GM18868 (cell line): ENCODE data around the gene GULP1.
"Not testable (repeated sequence)": the region's sequence is repeated elsewhere in the genome, so short reads cannot be mapped to it uniquely, and the experiment has no call there.

ENCODE experiments used
- ATAC-seq: cut with Tn5 transposase; IDR thresholded peaks from one replicate; pipeline ENCODE4 v1.9.1; 2021; ENCODE audit warnings: mild to moderate bottlenecking, moderate library complexity; ENCODE audit not compliant: unreplicated experiment

Gene GULP1

DNA sequence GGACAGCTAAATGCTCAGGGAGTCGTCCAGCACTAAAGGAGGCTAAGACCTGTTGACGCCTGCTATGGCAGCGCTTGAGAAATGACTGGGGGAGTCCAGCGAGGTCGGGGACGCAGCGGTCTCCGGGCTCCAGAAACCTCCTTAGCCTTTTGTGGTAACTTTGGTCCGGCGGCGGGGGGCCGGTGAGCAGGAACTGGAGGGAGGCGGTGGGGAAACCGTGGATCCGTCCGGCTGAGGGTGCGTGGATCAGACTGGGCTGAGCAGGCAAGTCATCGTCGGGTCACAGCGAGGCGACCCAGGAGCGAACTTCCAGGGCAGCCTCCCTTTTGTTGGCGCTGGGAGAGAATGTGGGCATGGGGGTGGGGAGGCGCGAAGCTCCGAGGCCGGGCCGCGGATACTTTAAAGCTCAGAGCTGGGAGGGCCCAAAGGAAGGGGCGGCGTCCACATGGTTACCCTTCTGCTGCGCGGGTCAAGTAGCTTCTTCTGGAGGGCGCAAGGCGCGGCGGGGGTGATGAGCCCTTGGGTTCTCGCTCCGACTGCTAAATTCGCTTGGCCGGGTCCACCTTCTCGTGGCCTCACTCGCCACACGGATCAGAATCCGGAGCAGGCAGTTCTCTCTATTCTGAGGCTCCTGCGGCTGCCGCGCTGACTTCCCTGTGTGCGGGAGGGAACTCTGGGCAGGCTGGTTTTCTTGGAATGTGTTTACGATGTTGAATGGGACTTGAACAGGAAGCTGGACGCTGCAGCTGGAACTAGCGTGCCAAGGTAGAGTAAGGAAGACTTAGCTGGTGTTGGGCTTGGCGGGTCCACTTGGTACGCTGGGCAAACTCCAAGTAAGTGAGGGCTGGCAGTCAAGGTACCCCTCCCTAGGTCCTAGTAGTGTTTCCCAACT lies 920 bp downstream of the GULP1 start:
- no peak for ATAC-seq

DNA sequence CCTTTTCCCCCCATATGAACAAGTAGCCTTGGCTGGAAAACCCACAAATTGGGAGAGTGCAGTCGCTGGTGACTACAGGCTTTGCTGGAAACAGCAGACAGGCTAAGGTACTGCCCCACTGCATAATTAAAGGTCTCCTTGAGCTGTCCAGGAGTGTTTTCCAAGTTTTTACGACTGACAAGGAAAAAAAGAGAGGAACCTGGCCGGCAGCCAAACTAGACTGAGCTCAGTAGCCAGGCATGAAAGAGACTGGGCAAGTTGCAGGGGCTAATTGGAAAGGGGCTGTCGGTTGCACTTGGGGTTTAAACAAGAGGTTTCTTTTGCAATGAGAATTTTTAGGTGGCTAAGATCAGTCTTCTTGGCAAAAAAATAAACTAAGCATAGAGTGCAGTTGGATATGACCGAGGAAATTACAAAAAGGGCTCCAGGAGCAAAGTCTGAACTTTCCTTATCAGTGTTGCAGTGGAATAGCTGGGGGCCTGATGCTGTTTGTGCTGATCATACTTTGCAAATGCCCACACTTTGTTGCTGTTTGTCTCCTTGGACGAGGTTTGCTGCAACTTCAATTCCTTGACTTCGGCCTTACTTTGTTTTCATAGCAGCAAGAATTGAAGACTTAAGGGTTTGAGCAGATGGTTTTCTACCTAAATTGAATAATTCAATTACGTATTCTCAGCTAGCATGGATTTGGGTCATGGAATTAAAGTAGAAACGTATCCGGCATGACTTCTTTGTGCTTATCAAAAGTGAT lies 2.1 kb downstream of the GULP1 start:
- no peak for ATAC-seq

- no peak for ATAC-seq
These were observed 2.8 kb downstream of the GULP1 start for GRCh38 chr2:188294352-188294926.

- no peak for ATAC-seq
These were observed 3.5 kb downstream of the GULP1 start for GRCh38 chr2:188295067-188295685.

DNA sequence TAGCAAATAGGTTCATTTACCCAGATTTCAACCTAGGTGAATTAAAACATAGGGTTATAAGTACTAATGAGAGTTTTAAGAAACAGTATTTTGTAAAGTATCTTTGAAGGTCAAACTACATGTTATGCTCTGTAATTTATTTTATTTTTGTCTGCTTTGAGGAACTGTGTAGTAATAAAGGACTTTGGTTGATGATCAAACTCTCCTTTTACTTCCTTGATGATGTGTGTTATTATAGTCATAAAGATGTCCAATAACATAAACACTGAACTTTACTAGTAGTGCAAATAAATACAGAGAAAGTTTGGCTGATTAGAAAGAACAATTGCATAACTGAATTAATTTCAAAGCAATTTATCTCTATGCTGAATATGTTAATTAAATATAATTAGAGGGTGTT lies 6.3 kb downstream of the GULP1 start:
- ATAC-seq: no peak

- not testable (repeated sequence) for ATAC-seq
These were observed 7.3 kb downstream of the GULP1 start for GRCh38 chr2:188298937-188299371.

DNA sequence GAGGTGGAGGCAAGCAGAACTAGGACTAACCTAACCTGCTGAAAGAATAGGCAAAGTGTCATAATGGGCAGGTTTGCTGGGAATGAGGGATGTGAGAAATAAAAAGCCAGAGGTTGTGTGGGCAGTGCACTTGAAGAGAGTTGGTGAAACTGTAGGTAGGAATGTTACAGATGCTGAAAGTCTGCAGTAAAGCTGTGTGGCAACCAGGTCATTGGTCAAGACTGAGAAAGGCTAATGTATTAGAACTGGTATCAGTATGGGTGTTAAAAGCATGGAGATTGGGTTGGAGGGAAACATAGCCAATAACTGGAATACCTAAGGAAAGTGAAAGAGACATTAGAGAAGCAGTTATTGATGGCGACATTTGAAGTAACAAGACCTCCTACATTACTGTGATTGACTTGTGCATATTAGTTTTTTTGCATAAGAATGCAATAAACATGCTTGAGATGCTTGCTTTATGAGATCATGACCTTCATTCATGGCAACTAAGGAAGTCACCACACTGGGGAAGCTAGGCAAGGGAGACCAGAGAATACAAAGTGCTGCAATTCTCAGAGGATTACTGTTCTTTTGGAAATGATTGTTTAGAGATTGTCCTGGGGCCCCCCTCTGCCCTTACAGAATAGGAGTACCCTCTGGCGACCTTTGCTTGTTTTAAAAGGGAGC lies 11.8 kb downstream of the GULP1 start:
- no peak for ATAC-seq

- ATAC-seq: no peak
These were observed 13.6 kb downstream of the GULP1 start for GRCh38 chr2:188305271-188305670.

DNA sequence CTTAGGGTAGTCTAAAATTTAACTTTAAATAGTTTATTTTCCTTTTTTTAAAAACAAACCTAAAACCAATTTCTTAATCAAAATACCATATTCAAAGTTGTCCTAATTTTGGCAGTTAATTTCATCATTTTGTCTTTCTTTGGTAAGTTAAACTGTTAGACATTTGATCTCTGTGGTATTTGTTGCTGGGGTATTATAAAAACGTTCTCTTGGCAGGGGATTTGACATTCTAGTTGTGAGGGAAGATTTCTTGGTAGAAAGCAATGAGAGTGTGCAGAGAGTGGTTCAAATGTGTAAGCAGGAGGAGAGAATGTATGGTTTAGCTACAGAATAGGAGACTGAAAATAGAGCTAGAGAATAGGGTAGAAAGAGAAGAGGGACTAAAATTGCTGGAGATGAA lies 14.6 kb downstream of the GULP1 start:
- no peak for ATAC-seq

DNA sequence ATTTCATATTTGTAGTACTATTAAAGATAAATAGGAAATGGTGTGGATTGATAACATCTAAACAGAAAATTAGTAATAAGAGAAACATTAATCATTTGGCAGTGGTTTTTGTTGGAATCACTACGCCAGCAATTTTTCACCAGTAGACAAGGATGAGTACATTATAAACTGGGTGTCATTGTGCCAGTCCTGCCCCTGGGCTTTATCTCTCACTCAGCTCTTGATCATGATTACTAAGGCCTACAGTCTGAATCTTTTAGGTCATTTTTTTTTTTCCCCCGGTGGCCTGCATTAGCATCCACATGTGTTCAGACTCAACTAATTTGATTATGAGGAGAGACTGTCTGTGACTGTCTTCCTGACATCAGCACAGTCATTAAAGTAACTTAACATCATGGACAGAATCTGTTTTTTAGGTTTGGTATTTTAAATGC lies 16.2 kb downstream of the GULP1 start:
- ATAC-seq: no peak

- no peak for ATAC-seq
These were observed 16.8 kb downstream of the GULP1 start for GRCh38 chr2:188308483-188308882.

DNA sequence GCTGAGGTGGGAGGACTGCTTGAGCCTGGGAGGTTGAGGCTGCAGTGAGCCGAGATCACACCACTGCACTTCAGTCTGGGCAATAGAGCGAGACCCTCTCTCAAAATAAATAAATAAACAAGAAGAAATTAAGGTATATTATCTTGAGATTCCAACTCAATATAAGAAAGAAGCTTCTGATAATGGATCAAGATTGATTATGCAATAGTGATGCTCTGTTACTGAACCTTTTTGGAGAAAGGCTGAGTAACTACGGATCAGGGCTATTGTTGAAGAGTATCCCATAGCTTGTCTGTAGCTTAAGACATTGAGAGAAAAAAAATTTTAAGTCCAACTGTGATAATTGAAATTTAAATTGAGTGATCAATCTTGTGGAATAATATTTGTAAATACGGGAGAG lies 17.7 kb downstream of the GULP1 start:
- ATAC-seq: no peak

- no peak for ATAC-seq
These were observed 22.8 kb downstream of the GULP1 start for GRCh38 chr2:188314314-188315054.

- ATAC-seq: no peak
These were observed 24.1 kb downstream of the GULP1 start for GRCh38 chr2:188315750-188316149.

GRCh38 chr2:188316342-188316741 lies 24.7 kb downstream of the GULP1 start:
- ATAC-seq: no peak

DNA sequence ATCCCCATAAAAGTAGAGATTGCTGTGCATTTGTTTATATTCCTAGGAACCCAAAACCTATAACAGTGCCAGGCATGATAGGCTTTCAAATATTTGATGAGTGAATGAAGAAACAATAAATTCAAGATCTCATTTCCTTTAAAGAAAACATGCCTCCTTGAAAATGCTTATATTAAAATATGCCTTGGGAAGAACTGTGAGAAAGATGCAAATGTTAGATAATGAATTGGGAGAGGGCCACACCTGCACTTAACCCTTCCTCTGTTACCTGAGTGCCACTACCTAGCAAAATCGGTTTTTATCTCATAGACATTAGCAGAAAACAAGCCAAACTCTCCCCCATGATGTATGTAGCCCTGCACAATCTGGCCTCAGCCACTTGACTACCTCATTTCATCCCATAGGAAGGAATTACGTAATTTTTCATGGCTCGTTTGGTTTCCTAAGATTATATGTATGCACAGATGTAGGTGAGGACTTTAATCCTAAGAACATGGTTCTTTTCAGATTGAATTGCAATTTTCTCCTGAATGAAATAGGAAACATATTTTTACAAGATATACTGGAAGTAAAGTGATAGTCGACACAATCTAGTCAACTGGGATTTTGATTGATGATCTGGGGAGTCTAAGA lies 25.2 kb downstream of the GULP1 start:
- ATAC-seq: no peak

DNA sequence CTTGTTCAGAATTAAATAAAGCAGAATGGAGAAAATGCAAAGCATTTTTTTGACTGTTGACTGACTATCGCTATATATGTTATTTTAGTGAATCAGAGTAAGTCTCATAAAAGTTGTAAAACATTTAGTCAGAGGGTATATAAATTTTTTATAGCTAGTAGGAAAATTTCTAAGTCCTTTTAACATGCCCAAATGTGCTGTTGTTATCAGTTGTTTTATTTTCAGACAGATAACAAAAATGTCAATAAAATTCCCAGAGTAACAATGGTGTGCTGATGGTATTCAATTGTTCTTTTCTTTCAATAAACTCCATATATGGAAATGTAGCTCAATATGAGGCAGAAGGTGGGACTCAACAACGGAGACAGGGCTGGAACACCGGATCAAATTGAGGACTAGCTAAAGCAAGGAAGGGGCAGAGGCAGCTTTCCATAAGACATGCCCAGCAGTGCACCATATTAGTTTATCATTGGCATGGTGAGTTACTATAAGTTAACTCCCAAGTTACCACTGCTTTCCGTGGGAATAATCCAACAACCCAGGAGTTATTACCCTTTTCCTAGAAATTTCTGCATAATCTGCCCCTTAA lies 26.6 kb downstream of the GULP1 start:
- ATAC-seq: no peak

DNA sequence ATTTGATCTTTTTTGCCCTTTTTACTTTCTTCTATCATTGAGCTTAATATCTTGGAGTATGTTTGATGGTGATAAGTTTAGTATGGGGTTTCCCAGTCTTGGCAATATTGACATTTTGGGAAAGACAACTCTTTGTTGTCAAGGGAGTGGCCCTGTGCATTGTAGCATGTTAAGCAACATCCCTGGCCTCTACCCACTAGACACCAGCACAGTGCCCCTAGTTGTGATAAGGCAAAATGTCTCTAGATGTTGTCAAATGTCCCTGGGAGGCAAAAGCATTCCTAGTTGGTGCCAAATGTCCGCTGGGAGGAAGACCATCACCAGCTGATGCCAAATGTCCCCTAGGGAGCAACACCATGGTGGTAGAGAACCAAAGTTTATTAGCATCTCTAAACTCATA lies 28.2 kb downstream of the GULP1 start:
- ATAC-seq: no peak

- ATAC-seq: no peak
These were observed 29.2 kb downstream of the GULP1 start for GRCh38 chr2:188320861-188321260.
